DOHH2 (cell line): Measurements from ENCODE around the gene MACROD2.

Experiments
- H3F3A ChIP-seq: fragments of 200-600 bp; sonication (generic), shearing (Covaris generic); 2 replicates; pipeline ENCODE4 v1.6.0; 2016; ENCODE audit warnings: antibody characterized with exemption, mild to moderate bottlenecking; ENCODE audit not compliant: control insufficient read depth, insufficient read depth
- H3K27ac ChIP-seq: fragments of 200-600 bp; sonication (generic); 2 replicates; pipeline ENCODE4 v1.5.1; 2014; ENCODE audit warnings: low read depth, mild to moderate bottlenecking, low read length, moderate library complexity
- H3K27me3 ChIP-seq: fragments of 200-600 bp; sonication (generic); 2 replicates; pipeline ENCODE4 v1.6.1; 2014; ENCODE audit warnings: mild to moderate bottlenecking, low read length, mixed read lengths; ENCODE audit not compliant: control insufficient read depth
- H3K36me3 ChIP-seq: fragments of 200-600 bp; sonication (generic); 2 replicates; pipeline ENCODE4 v1.6.1; 2014; ENCODE audit warnings: mild to moderate bottlenecking, low read length, moderate library complexity, mixed read lengths; ENCODE audit not compliant: control insufficient read depth
- H3K4me1 ChIP-seq: fragments of 200-600 bp; sonication (generic); 2 replicates; pipeline ENCODE4 v1.6.1; 2014; ENCODE audit warnings: mild to moderate bottlenecking, low read length, mixed read lengths; ENCODE audit not compliant: control insufficient read depth
- H3K4me2 ChIP-seq: fragments of 200-600 bp; sonication (generic); 2 replicates; pipeline ENCODE4 v1.6.0; 2014; ENCODE audit warnings: mild to moderate bottlenecking, low read length, moderate library complexity
- H3K4me3 ChIP-seq: fragments of 200-600 bp; sonication (generic); 2 replicates; pipeline ENCODE4 v1.5.1; 2014; ENCODE audit warnings: mild to moderate bottlenecking, low read length, mixed read lengths
- H3K79me2 ChIP-seq: fragments of 200-600 bp; sonication (generic); 2 replicates; pipeline ENCODE4 v1.6.1; 2014; ENCODE audit warnings: mild to moderate bottlenecking, low read length, mixed read lengths; ENCODE audit not compliant: control insufficient read depth
- H3K9me2 ChIP-seq: fragments of 200-600 bp; sonication (generic); replicated peaks from 2 replicates; pipeline ENCODE4 v1.6.1; 2014; ENCODE audit warnings: mild to moderate bottlenecking, low read length, mixed read lengths; ENCODE audit not compliant: control insufficient read depth
- H3K9me3 ChIP-seq: fragments of 200-600 bp; sonication (generic); 2 replicates; pipeline ENCODE4 v1.6.1; 2014; ENCODE audit warnings: antibody characterized with exemption, low read length, mixed read lengths; ENCODE audit not compliant: control insufficient read depth, insufficient read depth
- H4K20me1 ChIP-seq: fragments of 200-600 bp; sonication (generic); 2 replicates; pipeline ENCODE4 v1.6.0; 2014; ENCODE audit warnings: low read depth, mild to moderate bottlenecking, antibody characterized with exemption, low read length, moderate library complexity; ENCODE audit not compliant: control insufficient read depth, insufficient read depth
- EZH2phosphoT487 ChIP-seq: fragments of 200-600 bp; sonication (generic); IDR thresholded peaks from 2 replicates; pipeline ENCODE4 v1.6.1; 2017; ENCODE audit warnings: borderline replicate concordance, mild to moderate bottlenecking, antibody characterized with exemption, low read length, moderate library complexity, mixed read lengths
- TF ChIP-seq, protein P1 (sequence below): fragments of 200-600 bp; sonication (generic); IDR thresholded peaks from one replicate; pipeline ENCODE4 v1.5.1; 2014; ENCODE audit warnings: antibody characterized with exemption, mild to moderate bottlenecking, low read depth, low read length; ENCODE audit not compliant: poor library complexity, severe bottlenecking

Gene MACROD2

DNA sequence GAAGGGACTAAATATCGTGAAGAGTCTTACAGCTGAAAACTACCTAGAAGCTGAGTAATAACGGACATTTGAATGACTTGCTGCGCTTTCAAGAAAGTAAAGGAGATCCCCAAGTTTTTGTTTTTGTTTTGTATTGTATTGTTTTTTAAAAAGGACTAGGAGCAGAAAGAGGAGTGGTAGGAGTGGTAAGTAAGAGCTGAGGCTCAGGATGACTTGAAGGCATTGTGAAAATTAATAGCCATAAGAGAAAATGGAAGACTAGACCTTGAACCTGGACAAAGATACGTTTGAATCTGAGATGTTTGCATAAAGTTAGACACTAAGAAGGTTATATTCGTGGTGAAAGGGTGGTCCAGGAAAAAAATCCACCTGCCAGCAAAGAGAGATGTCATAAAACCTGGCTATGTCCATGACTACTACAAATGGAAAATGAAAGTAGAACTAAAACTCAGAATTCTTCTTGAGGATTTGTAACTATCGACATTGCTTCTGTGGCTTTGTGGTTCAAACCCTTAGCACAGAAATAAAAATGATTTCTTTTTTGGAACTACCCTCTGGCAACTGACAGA lies 1166.8 kb downstream of the MACROD2 start:
- H4K20me1 ChIP-seq: no peaks in the 10 kb centered on the region
- no peaks in the 10 kb centered on the region for H3K27me3 ChIP-seq
- H3F3A ChIP-seq: no peaks in the 10 kb centered on the region
- H3K4me3 ChIP-seq: peak overlapping the region; percentile 36
- peak overlapping the region; percentile 68 for H3K4me2 ChIP-seq
- no peak overlapping the region for H3K27ac ChIP-seq
- H3K9me3 ChIP-seq: no peaks in the 10 kb centered on the region
- no peaks in the 10 kb centered on the region for H3K36me3 ChIP-seq
- no peaks in the 10 kb centered on the region for H3K9me2 ChIP-seq
- peaks cover 13% of the 10 kb centered on the region for H3K4me1 ChIP-seq
- H3K79me2 ChIP-seq: no peaks in the 10 kb centered on the region
- TF ChIP-seq, protein P1, sequence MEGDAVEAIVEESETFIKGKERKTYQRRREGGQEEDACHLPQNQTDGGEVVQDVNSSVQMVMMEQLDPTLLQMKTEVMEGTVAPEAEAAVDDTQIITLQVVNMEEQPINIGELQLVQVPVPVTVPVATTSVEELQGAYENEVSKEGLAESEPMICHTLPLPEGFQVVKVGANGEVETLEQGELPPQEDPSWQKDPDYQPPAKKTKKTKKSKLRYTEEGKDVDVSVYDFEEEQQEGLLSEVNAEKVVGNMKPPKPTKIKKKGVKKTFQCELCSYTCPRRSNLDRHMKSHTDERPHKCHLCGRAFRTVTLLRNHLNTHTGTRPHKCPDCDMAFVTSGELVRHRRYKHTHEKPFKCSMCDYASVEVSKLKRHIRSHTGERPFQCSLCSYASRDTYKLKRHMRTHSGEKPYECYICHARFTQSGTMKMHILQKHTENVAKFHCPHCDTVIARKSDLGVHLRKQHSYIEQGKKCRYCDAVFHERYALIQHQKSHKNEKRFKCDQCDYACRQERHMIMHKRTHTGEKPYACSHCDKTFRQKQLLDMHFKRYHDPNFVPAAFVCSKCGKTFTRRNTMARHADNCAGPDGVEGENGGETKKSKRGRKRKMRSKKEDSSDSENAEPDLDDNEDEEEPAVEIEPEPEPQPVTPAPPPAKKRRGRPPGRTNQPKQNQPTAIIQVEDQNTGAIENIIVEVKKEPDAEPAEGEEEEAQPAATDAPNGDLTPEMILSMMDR: no peak
- TF ChIP-seq EZH2phosphoT487: no peak

DNA sequence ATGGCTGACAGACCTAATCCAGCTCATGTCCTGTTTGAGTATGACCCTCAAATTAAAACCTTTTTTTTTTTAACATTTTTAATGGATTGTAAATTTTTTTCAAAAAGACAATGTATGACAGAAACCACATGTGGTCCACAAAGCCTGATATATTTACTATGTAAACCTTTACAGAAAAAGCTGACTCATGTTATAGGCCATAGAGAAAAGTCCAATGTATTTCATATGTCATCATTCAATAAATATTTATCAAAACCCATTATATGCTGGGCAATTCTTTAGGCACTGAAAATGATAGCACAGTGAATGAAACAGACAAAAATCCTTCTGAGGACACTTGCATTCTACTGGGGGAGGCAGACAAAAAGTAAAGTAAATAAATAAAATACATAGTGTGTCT lies 1168.3 kb downstream of the MACROD2 start:
- Histone ChIP-seq H3K27me3 (no peaks in the 10 kb centered on the region), H3K79me2 (no peaks in the 10 kb centered on the region), H3K4me2 (no peak overlapping the region), H3K36me3 (no peaks in the 10 kb centered on the region), H3K9me2 (no peaks in the 10 kb centered on the region), H3K9me3 (no peaks in the 10 kb centered on the region), H3K4me3 (no peak overlapping the region), H4K20me1 (no peaks in the 10 kb centered on the region), H3K4me1 (peaks cover 13% of the 10 kb centered on the region), H3K27ac (no peak overlapping the region), H3F3A (no peaks in the 10 kb centered on the region)
- no peak for TF ChIP-seq EZH2phosphoT487
- TF ChIP-seq, protein P1: no peak

DNA sequence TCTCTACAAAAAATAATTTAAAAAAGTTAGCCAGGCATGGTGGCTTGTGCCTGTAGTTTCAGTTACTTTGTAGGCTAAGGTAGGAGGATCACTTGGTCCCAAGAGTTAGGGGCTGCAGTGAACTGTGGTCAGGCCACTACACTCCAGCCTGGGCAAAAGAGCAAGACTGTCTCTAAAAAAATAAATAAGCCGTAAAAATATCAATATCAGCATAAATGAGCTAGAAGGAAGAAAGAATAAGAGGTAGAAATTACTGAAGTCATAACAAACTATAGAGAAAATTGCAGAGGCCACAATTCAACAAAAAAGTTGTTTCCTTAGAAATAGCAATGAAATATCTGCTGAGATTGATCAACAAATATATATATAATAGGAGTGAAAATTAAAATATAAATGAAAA lies 1169.4 kb downstream of the MACROD2 start:
- Histone ChIP-seq H3K27ac (no peak overlapping the region), H4K20me1 (no peaks in the 10 kb centered on the region), H3K36me3 (no peaks in the 10 kb centered on the region), H3K79me2 (no peaks in the 10 kb centered on the region), H3K4me3 (no peak overlapping the region), H3K4me1 (peaks cover 13% of the 10 kb centered on the region), H3F3A (no peaks in the 10 kb centered on the region), H3K9me3 (no peaks in the 10 kb centered on the region), H3K27me3 (no peaks in the 10 kb centered on the region), H3K4me2 (no peak overlapping the region), H3K9me2 (no peaks in the 10 kb centered on the region)
- TF ChIP-seq, protein P1: no peak
- no peak for TF ChIP-seq EZH2phosphoT487

DNA sequence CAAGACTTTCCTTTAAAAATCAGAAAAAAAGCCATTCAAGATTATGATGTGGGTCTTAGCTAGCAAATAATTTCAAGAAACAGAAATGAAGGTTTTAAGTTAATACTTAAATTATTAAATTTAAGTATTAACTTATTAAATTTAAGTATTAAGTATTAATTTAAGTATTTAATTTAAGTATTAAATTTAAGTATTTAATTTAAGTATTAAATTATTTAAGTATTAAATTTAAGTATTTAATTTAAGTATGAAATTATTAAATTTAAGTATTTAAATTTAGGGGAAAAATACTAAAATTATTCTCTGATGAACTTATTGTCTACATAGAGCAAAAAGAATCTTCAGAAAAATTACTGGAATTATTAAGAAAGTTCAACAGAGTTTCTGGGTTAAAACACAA lies 1171.4 kb downstream of the MACROD2 start:
- Histone ChIP-seq H3K9me2 (no peaks in the 10 kb centered on the region), H3K36me3 (no peaks in the 10 kb centered on the region), H3K4me3 (no peak overlapping the region), H3K27ac (no peak overlapping the region), H3F3A (no peaks in the 10 kb centered on the region), H3K4me1 (peaks cover 13% of the 10 kb centered on the region), H3K9me3 (no peaks in the 10 kb centered on the region), H3K79me2 (no peaks in the 10 kb centered on the region), H3K27me3 (no peaks in the 10 kb centered on the region), H3K4me2 (no peak overlapping the region), H4K20me1 (no peaks in the 10 kb centered on the region)
- TF ChIP-seq, protein P1: no peak
- no peak for TF ChIP-seq EZH2phosphoT487
